Measurements from ENCODE around the gene FRK. TPM values are rescaled to one million over a fixed set of nuclear protein-coding genes. Genes with fewer than 3 reads are reported as not detected.

The FRK gene
- total RNA-seq, 2 experiments from 2014 or later = not detected

GRCh38 chr6:116015983-116016382 is 44.7 kb downstream of the FRK start:
- Mint-ChIP-seq H3K9me3 (no peaks in the 10 kb centered on the region), H3K4me1 (ENCODE audit: low read depth) (no peaks in the 10 kb centered on the region), H3K27ac (no peak overlapping the region), H3K4me3 (no peak overlapping the region), H3K36me3 (ENCODE audit: low read depth) (no peaks in the 10 kb centered on the region), H3K27me3 (peaks cover 33% of the 10 kb centered on the region)
- intact Hi-C loops (cut with DNase I, micrococcal nuclease) = no loop called here
- TF ChIP-seq CTCF (IDR thresholded peaks at IDR 0.05) = no peak
- ATAC-seq (ENCODE audit: poor library complexity) (no peak), DNase-seq (no peak)
- H3K4me3 ChIP-seq (ENCODE audit: low read length) = no peak overlapping the region
- H3K27ac ChIP-seq (ENCODE audit: low read depth in 1 of 2, low read length in 2 of 2) = no peak overlapping the region
- no peaks in the 10 kb centered on the region for H3K4me1 ChIP-seq (ENCODE audit: insufficient read depth, low read length)
- CTCF ChIA-PET = no interaction called here
- H3K9me3 ChIP-seq (ENCODE audit: control insufficient read depth in 1 of 2, insufficient read depth in 1 of 2, low read length in 2 of 2) = no peaks in the 10 kb centered on the region
- POLR2A ChIA-PET = no interaction called here
- H3K36me3 ChIP-seq (ENCODE audit: insufficient read depth, low read length) = no peaks in the 10 kb centered on the region
- peaks cover 3 to 9% of the 10 kb centered on the region in 2 experiments for H3K27me3 ChIP-seq (ENCODE audit: control insufficient read depth in 1 of 2, insufficient read depth in 2 of 2, low read length in 2 of 2)

GRCh38 chr6:116015561-116015960 is 45.1 kb downstream of the FRK start:
- TF ChIP-seq CTCF (IDR thresholded peaks at IDR 0.05) = no peak
- DNase-seq = no peak
- POLR2A ChIA-PET = no interaction called here
- Histone ChIP-seq H3K27ac (ENCODE audit: low read depth in 1 of 2, low read length in 2 of 2) (no peak overlapping the region), H3K4me3 (ENCODE audit: low read length) (no peak overlapping the region), H3K9me3 (ENCODE audit: control insufficient read depth in 1 of 2, insufficient read depth in 1 of 2, low read length in 2 of 2) (no peaks in the 10 kb centered on the region), H3K36me3 (ENCODE audit: insufficient read depth, low read length) (no peaks in the 10 kb centered on the region), H3K4me1 (ENCODE audit: insufficient read depth, low read length) (no peaks in the 10 kb centered on the region), H3K27me3 (ENCODE audit: control insufficient read depth in 1 of 2, insufficient read depth in 2 of 2, low read length in 2 of 2) (peaks cover 3 to 9% of the 10 kb centered on the region in 2 experiments)
- Mint-ChIP-seq H3K36me3 (ENCODE audit: low read depth) (no peaks in the 10 kb centered on the region), H3K27me3 (peaks cover 32% of the 10 kb centered on the region), H3K27ac (no peak overlapping the region), H3K4me3 (no peak overlapping the region), H3K9me3 (no peaks in the 10 kb centered on the region), H3K4me1 (ENCODE audit: low read depth) (no peaks in the 10 kb centered on the region)
- no peak for ATAC-seq (ENCODE audit: poor library complexity)
- intact Hi-C loops (cut with DNase I, micrococcal nuclease) = no loop called here
- CTCF ChIA-PET = no interaction called here

GRCh38 chr6:116012951-116013350 is 47.7 kb downstream of the FRK start:
- H3K36me3 ChIP-seq (ENCODE audit: insufficient read depth, low read length) = no peaks in the 10 kb centered on the region
- no peaks in the 10 kb centered on the region for H3K4me1 ChIP-seq (ENCODE audit: insufficient read depth, low read length)
- no peak overlapping the region for H3K4me3 ChIP-seq (ENCODE audit: low read length)
- no peak for TF ChIP-seq CTCF (IDR thresholded peaks at IDR 0.05)
- Mint-ChIP-seq H3K36me3 (ENCODE audit: low read depth) (no peaks in the 10 kb centered on the region), H3K4me3 (no peak overlapping the region), H3K9me3 (no peaks in the 10 kb centered on the region), H3K27me3 (peaks cover 16% of the 10 kb centered on the region), H3K27ac (no peak overlapping the region), H3K4me1 (ENCODE audit: low read depth) (no peaks in the 10 kb centered on the region)
- DNase-seq (no peak), ATAC-seq (ENCODE audit: poor library complexity) (no peak)
- intact Hi-C loops (cut with DNase I, micrococcal nuclease) = loop anchor here in 1 of 2 experiments (1.0 kb wide), 1 partner anchor 83 kb away; no protein-coding TSS in a partner anchor
- H3K27me3 ChIP-seq (ENCODE audit: control insufficient read depth in 1 of 2, insufficient read depth in 2 of 2, low read length in 2 of 2) = peaks cover 3 to 9% of the 10 kb centered on the region in 2 experiments
- no peaks in the 10 kb centered on the region for H3K9me3 ChIP-seq (ENCODE audit: control insufficient read depth in 1 of 2, insufficient read depth in 1 of 2, low read length in 2 of 2)
- ChIA-PET CTCF (interaction anchor here (1.9 kb wide), 1 partner anchor 88 kb away, joined by 7 read pairs; the partner anchor contains the start of gene NT5DC1), POLR2A (no interaction called here)
- H3K27ac ChIP-seq (ENCODE audit: low read depth in 1 of 2, low read length in 2 of 2) = no peak overlapping the region
